PC-9 (cell line): Measurements from ENCODE around the gene S100A16.

Experiments used
- EZH2 ChIP-seq: fragments of 200-600 bp; sonication (generic); IDR thresholded peaks from 2 replicates; pipeline ENCODE4 v1.8.0; 2017; ENCODE audit warnings: antibody characterized with exemption, low read depth
- TF ChIP-seq, protein P1 (sequence below): fragments of 200-600 bp; sonication (generic); conservative IDR thresholded peaks from 2 replicates; pipeline ENCODE4 v1.6.1; 2017; ENCODE audit warnings: mixed run types, antibody characterized with exemption, mild to moderate bottlenecking, moderate library complexity

GRCh38 chr1:153640861-153641260, 27.9 kb upstream of the S100A16 start:
- TF ChIP-seq, protein P1, sequence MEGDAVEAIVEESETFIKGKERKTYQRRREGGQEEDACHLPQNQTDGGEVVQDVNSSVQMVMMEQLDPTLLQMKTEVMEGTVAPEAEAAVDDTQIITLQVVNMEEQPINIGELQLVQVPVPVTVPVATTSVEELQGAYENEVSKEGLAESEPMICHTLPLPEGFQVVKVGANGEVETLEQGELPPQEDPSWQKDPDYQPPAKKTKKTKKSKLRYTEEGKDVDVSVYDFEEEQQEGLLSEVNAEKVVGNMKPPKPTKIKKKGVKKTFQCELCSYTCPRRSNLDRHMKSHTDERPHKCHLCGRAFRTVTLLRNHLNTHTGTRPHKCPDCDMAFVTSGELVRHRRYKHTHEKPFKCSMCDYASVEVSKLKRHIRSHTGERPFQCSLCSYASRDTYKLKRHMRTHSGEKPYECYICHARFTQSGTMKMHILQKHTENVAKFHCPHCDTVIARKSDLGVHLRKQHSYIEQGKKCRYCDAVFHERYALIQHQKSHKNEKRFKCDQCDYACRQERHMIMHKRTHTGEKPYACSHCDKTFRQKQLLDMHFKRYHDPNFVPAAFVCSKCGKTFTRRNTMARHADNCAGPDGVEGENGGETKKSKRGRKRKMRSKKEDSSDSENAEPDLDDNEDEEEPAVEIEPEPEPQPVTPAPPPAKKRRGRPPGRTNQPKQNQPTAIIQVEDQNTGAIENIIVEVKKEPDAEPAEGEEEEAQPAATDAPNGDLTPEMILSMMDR, result no peak
- TF ChIP-seq EZH2, result no peak
